OCI-LY7 (cell line): ENCODE measurements around the gene TNS3. TPM values are rescaled to one million over a fixed set of nuclear protein-coding genes. Genes with fewer than 3 reads are reported as not detected.
A peak's percentile ranks its signal among the peaks of the same experiment; 100 is the strongest.

ENCODE experiments used
- BruUV-seq: library from RNA; stranded (reverse); fragments of 400-500 nt; replicated peaks from 2 replicates; lab custom pipeline; 2021; lab: Mats Ljungman, UMichigan
- CTCF ChIA-PET: fragments of 300-600 bp; sonication (Branson Sonifier 250); formaldehyde crosslinking; loops from one replicate; lab custom pipeline; 2022; ENCODE audit warnings: antibody characterized with exemption; ENCODE audit not compliant: unreplicated experiment; lab: Charles Lee
- POLR2A ChIA-PET: fragments of 300-600 bp; sonication (Branson Sonifier 250); formaldehyde crosslinking; loops from one replicate; lab custom pipeline; 2022; ENCODE audit warnings: antibody characterized with exemption; lab: Charles Lee
- DNase-seq: peaks from one replicate; pipeline ENCODE4 v3.0.0-alpha.2; 2015; ENCODE audit warnings: low spot score
- H2AFZ ChIP-seq: fragments of 200-600 bp; sonication (generic), shearing (Covaris generic); 2 replicates; pipeline ENCODE4 v1.6.1; 2014; ENCODE audit warnings: mild to moderate bottlenecking, antibody characterized with exemption, low read length, moderate library complexity
- H3K27ac ChIP-seq: fragments of 200-600 bp; sonication (generic); 2 replicates; pipeline ENCODE4 v1.5.1; 2014; ENCODE audit warnings: mixed run types, low read depth, mild to moderate bottlenecking, moderate library complexity, low read length, inconsistent platforms; ENCODE audit not compliant: poor library complexity, severe bottlenecking
- H3K36me3 ChIP-seq: fragments of 200-600 bp; sonication (generic); 2 replicates; pipeline ENCODE4 v1.6.1; 2014; ENCODE audit warnings: mild to moderate bottlenecking, antibody characterized with exemption, low read length, moderate library complexity, mixed read lengths; ENCODE audit not compliant: insufficient read depth
- H3K4me1 ChIP-seq: fragments of 200-600 bp; sonication (generic); 2 replicates; pipeline ENCODE4 v1.5.1; 2014; ENCODE audit warnings: mild to moderate bottlenecking, low read length; ENCODE audit not compliant: insufficient read depth, poor library complexity, severe bottlenecking
- H3K4me2 ChIP-seq: fragments of 200-600 bp; sonication (generic); 2 replicates; pipeline ENCODE4 v1.6.1; 2014; ENCODE audit warnings: mild to moderate bottlenecking, low read length
- H3K4me3 ChIP-seq: fragments of 200-600 bp; sonication (generic); 2 replicates; pipeline ENCODE4 v1.5.1; 2014; ENCODE audit warnings: mild to moderate bottlenecking, low read depth, low read length; ENCODE audit not compliant: poor library complexity, severe bottlenecking
- H3K79me2 ChIP-seq: fragments of 200-600 bp; sonication (generic); 2 replicates; pipeline ENCODE4 v1.6.1; 2016; ENCODE audit warnings: low read depth, mild to moderate bottlenecking, low read length, moderate library complexity, mixed read lengths; ENCODE audit not compliant: insufficient read depth
- H3K9me2 ChIP-seq: fragments of 200-600 bp; sonication (generic); 2 replicates; pipeline ENCODE4 v1.6.1; 2016; ENCODE audit warnings: mild to moderate bottlenecking, low read length, mixed read lengths; ENCODE audit not compliant: insufficient read depth
- H3K9me3 ChIP-seq: fragments of 200-600 bp; sonication (generic); 2 replicates; pipeline ENCODE4 v1.6.1; 2014; ENCODE audit warnings: mild to moderate bottlenecking, mixed run types, low read length, mixed read lengths
- H4K20me1 ChIP-seq: fragments of 200-600 bp; sonication (generic); 2 replicates; pipeline ENCODE4 v1.6.1; 2014; ENCODE audit warnings: mild to moderate bottlenecking, antibody characterized with exemption, low read length, moderate library complexity, mixed read lengths; ENCODE audit not compliant: insufficient read depth
- CTCF ChIP-seq: fragments of 200-600 bp; sonication (generic); conservative IDR thresholded peaks from 2 replicates; pipeline ENCODE4 v1.5.1; 2014; ENCODE audit warnings: mild to moderate bottlenecking, antibody characterized with exemption, low read length, moderate library complexity, mixed read lengths
- EZH2phosphoT487 ChIP-seq: fragments of 200-600 bp; sonication (generic); IDR thresholded peaks from 2 replicates; pipeline ENCODE4 v1.6.1; 2018; ENCODE audit warnings: low read depth, borderline replicate concordance, mild to moderate bottlenecking, mixed run types, antibody characterized with exemption, low read length, moderate library complexity, mixed read lengths
- intact Hi-C: fragments of 100-400 bp; cut with micrococcal nuclease; formaldehyde crosslinking; loops from one replicate; pipeline ENCODE4 v1.10.0; 2022; ENCODE audit not compliant: unreplicated experiment
- total RNA-seq, 2 experiments: library from RNA; depleted of rRNA in 1 of 2; stranded (reverse); fragments of >200 nt in 1 of 2; shearing (Covaris generic) in 1 of 2; gene quantifications; 2 replicates each; pipeline ENCODE4 v1.2.3, GENCODE V29; 2014 to 2022

TNS3 gene
- total RNA-seq, 2 experiments from 2014 or later, result 9.5 to 42.1 TPM

- H3K4me2 ChIP-seq, result peak overlapping the region; percentile 11; the same call in 1 of the 2 replicates
- intact Hi-C loops, result loop anchor here (5.0 kb wide), 1 partner anchor 313 kb away; no protein-coding TSS in a partner anchor
- no peaks in the 10 kb centered on the region for H4K20me1 ChIP-seq
- CTCF ChIA-PET, result no interaction called here
- H3K9me2 ChIP-seq, result no peaks in the 10 kb centered on the region
- no peak overlapping the region for H2AFZ ChIP-seq
- H3K9me3 ChIP-seq, result no peaks in the 10 kb centered on the region
- H3K4me1 ChIP-seq, result peaks cover 81% of the 10 kb centered on the region
- BruUV-seq, result no TSS peak
- H3K4me3 ChIP-seq, result no peak overlapping the region
- H3K79me2 ChIP-seq, result no peaks in the 10 kb centered on the region
- TF ChIP-seq EZH2phosphoT487, result no peak
- TF ChIP-seq CTCF, result no peak
- no peak for DNase-seq
- POLR2A ChIA-PET, result interaction anchor here (0.6 to 1.0 kb wide), 4 partner anchors 17 to 171 kb away, joined by 3 to 4 read pairs (median 4); no protein-coding TSS in a partner anchor
- no peak overlapping the region for H3K27ac ChIP-seq
- no peaks in the 10 kb centered on the region for H3K36me3 ChIP-seq
Measured at GRCh38 chr7:47624689-47625088, 42.8 kb upstream of the TNS3 start.

DNA sequence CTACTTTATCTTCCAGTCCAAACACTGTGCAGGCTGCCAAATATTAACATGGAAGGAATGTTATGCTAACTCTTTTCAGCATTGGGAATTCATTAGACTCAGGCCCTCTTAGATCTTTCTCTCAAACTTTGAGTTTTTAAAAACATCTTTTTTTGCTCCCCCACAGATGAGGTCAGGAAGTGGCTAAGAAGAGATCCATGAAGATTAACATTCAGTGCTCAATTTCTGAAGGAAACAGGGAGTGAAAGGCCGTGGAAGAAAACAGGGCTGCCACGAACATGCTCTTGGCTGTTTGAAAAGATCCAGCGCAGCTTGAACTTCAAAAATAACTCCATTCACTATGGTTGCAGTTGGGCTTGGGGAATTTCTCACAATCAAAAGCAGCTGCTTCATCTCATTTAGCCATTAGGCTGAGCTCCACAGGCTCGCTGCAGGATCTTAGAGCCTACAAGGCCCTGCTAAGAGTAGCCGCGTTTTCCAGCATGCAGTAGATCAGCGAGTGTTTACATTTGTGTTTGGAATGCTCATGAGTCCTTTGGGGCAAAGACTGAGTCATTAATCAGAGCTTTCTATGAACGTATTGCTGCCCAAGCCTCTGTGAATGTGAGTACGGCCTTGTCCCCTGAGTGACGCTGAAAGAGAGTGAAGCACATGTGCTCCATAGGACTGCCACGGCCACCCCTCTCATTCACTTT is 41.2 kb upstream of the TNS3 start:
- Histone ChIP-seq H2AFZ (peak overlapping the region; percentile 69), H3K4me1 (peaks cover 79% of the 10 kb centered on the region), H3K27ac (peak overlapping the region; percentile 55), H4K20me1 (no peaks in the 10 kb centered on the region), H3K4me3 (peak overlapping the region; percentile 46), H3K9me3 (no peaks in the 10 kb centered on the region), H3K79me2 (no peaks in the 10 kb centered on the region), H3K9me2 (no peaks in the 10 kb centered on the region), H3K4me2 (peak overlapping the region; percentile 66), H3K36me3 (no peaks in the 10 kb centered on the region)
- ChIA-PET POLR2A (interaction anchor here (0.6 to 1.7 kb wide), 2 partner anchors 35 to 89 kb away, joined by 3 to 4 read pairs; no protein-coding TSS in a partner anchor), CTCF (interaction anchor here (0.5 to 0.6 kb wide), 2 partner anchors 92 to 126 kb away, joined by 3 to 8 read pairs; no protein-coding TSS in a partner anchor)
- no peak for DNase-seq
- TF ChIP-seq EZH2phosphoT487 (no peak), CTCF (no peak)
- no TSS peak for BruUV-seq
- intact Hi-C loops, result loop anchor here (2.0 kb wide), 1 partner anchor 92 kb away; no protein-coding TSS in a partner anchor

DNA sequence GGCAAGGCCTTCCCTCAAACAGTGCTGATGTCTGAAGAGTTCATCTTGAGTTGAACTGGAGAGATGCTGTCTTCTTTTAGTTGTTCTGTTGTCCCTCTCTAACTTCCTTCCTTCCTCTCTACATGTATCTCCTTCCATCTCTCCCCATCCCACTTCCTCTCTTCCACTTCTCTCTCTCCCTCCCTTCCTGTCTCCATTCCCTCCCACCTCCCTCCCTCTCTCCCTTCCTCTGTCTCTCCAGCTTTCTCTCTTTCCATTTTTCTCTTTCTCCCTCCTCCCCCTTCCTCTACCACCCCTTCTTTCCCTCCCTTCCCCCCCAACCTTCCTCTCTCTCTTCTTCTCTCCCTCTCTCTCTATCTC is 40.7 kb upstream of the TNS3 start:
- intact Hi-C loops, result loop anchor here (2.0 kb wide), 1 partner anchor 92 kb away; no protein-coding TSS in a partner anchor
- Histone ChIP-seq H3K4me1 (peaks cover 74% of the 10 kb centered on the region), H3K4me3 (peak overlapping the region; percentile 46), H3K4me2 (peak overlapping the region; percentile 66), H3K9me3 (no peaks in the 10 kb centered on the region), H3K36me3 (no peaks in the 10 kb centered on the region), H3K79me2 (no peaks in the 10 kb centered on the region), H4K20me1 (no peaks in the 10 kb centered on the region), H2AFZ (peak overlapping the region; percentile 69), H3K9me2 (no peaks in the 10 kb centered on the region), H3K27ac (peak overlapping the region; percentile 55)
- no peak for DNase-seq
- TF ChIP-seq EZH2phosphoT487, result no peak
- no peak for TF ChIP-seq CTCF
- no TSS peak for BruUV-seq
- ChIA-PET CTCF (interaction anchor here (0.5 kb wide), 1 partner anchor 125 kb away, joined by 8 read pairs; no protein-coding TSS in a partner anchor), POLR2A (interaction anchor here (1.3 to 1.5 kb wide), 2 partner anchors 9 to 36 kb away, joined by 4 to 7 read pairs; no protein-coding TSS in a partner anchor)
